Measurements from ENCODE around the gene CACNA2D3. TPM values are rescaled to one million over a fixed set of nuclear protein-coding genes. Genes with fewer than 3 reads are reported as not detected.

The CACNA2D3 gene
- total RNA-seq, 1 experiment from 2014 or later: not detected

- Histone ChIP-seq H3K9me3 (no peaks in the 10 kb centered on the region), H3K36me3 (ENCODE audit: control insufficient read depth, insufficient read depth, low read length) (no peaks in the 10 kb centered on the region), H3K27me3 (replicated peaks; ENCODE audit: control insufficient read depth, insufficient read depth, low read length) (peaks cover 2% of the 10 kb centered on the region; the same call in 1 of the 2 replicates), H3K4me1 (no peaks in the 10 kb centered on the region), H3K4me3 (ENCODE audit: low read depth, low read length) (no peak overlapping the region)
- intact Hi-C loops (cut with micrococcal nuclease; ENCODE audit: unreplicated experiment): no loop called here
- Mint-ChIP-seq H3K4me3 (ENCODE audit: unreplicated experiment) (no peak overlapping the region), H3K27ac (ENCODE audit: unreplicated experiment) (no peak overlapping the region), H3K27me3 (ENCODE audit: insufficient read depth, unreplicated experiment) (peaks cover 3% of the 10 kb centered on the region), H3K9me3 (ENCODE audit: unreplicated experiment) (no peaks in the 10 kb centered on the region), H3K36me3 (ENCODE audit: insufficient read depth, unreplicated experiment) (no peaks in the 10 kb centered on the region), H3K4me1 (ENCODE audit: low read depth, unreplicated experiment) (no peaks in the 10 kb centered on the region)
- no peak for TF ChIP-seq CTCF (IDR thresholded peaks at IDR 0.05; ENCODE audit: insufficient read depth in 1 of 2, low read depth in 1 of 2, low read length in 1 of 2, severe bottlenecking in 1 of 2, unreplicated experiment in 1 of 2)
- CTCF ChIA-PET: no interaction called here
- no peak for DNase-seq
- POLR2A ChIA-PET: no interaction called here
- BruUV-seq (replicated peaks): no TSS peak
Measured at GRCh38 chr3:54192026-54192425, 69.7 kb downstream of the CACNA2D3 start.

- intact Hi-C loops (cut with micrococcal nuclease; ENCODE audit: unreplicated experiment): no loop called here
- Mint-ChIP-seq H3K27me3 (ENCODE audit: insufficient read depth, unreplicated experiment) (peaks cover 11% of the 10 kb centered on the region), H3K9me3 (ENCODE audit: unreplicated experiment) (no peaks in the 10 kb centered on the region), H3K36me3 (ENCODE audit: insufficient read depth, unreplicated experiment) (no peaks in the 10 kb centered on the region), H3K4me3 (ENCODE audit: unreplicated experiment) (no peak overlapping the region), H3K27ac (ENCODE audit: unreplicated experiment) (no peak overlapping the region), H3K4me1 (ENCODE audit: low read depth, unreplicated experiment) (no peaks in the 10 kb centered on the region)
- ChIA-PET CTCF (no interaction called here), POLR2A (no interaction called here)
- BruUV-seq (replicated peaks): no TSS peak
- Histone ChIP-seq H3K27me3 (replicated peaks; ENCODE audit: control insufficient read depth, insufficient read depth, low read length) (peaks cover 2% of the 10 kb centered on the region; the same call in 1 of the 2 replicates), H3K36me3 (ENCODE audit: control insufficient read depth, insufficient read depth, low read length) (no peaks in the 10 kb centered on the region), H3K4me3 (ENCODE audit: low read depth, low read length) (no peak overlapping the region), H3K4me1 (no peaks in the 10 kb centered on the region), H3K9me3 (no peaks in the 10 kb centered on the region)
- no peak for TF ChIP-seq CTCF (IDR thresholded peaks at IDR 0.05; ENCODE audit: insufficient read depth in 1 of 2, low read depth in 1 of 2, low read length in 1 of 2, severe bottlenecking in 1 of 2, unreplicated experiment in 1 of 2)
- DNase-seq: no peak
Measured at GRCh38 chr3:54193093-54193492, 70.7 kb downstream of the CACNA2D3 start.

DNA sequence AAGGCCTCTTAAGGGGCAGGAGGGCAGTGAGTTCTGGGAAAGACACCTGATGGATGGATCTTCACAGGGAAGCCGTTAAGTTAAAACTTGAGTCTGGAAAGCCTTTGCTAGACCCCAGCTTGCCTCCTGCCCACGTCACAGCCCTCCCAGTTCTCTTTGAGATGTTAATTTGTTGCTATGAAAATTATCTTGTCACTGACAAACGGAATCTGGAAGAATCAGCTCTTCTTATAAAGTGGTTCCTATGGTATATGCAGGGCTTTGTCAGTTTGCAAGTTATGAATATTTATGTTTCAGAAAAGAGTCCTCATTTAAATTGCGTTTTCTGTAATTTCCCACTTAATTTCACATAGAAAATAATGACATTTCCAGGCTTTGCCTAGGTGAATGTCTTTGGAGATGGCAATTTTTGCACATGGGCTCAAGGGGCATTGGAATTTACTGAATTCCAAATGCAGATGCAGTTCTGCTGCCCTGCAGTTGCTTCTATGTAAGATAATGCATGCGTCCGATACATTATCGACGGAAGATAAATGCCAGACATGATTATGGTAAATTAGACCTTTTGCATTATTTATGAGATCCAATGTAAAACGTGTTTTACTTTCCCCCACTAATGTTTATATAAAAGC, 74.1 kb downstream of the CACNA2D3 start:
- ChIA-PET CTCF (no interaction called here), POLR2A (no interaction called here)
- no TSS peak for BruUV-seq (replicated peaks)
- no peaks in the 10 kb centered on the region for H3K36me3 ChIP-seq (ENCODE audit: control insufficient read depth, insufficient read depth, low read length)
- intact Hi-C loops (cut with micrococcal nuclease; ENCODE audit: unreplicated experiment): no loop called here
- Mint-ChIP-seq H3K36me3 (ENCODE audit: insufficient read depth, unreplicated experiment) (no peaks in the 10 kb centered on the region), H3K27me3 (ENCODE audit: insufficient read depth, unreplicated experiment) (peaks cover 15% of the 10 kb centered on the region), H3K4me3 (ENCODE audit: unreplicated experiment) (no peak overlapping the region), H3K27ac (ENCODE audit: unreplicated experiment) (no peak overlapping the region), H3K9me3 (ENCODE audit: unreplicated experiment) (no peaks in the 10 kb centered on the region), H3K4me1 (ENCODE audit: low read depth, unreplicated experiment) (no peaks in the 10 kb centered on the region)
- no peak for DNase-seq
- no peak overlapping the region for H3K4me3 ChIP-seq (ENCODE audit: low read depth, low read length)
- TF ChIP-seq CTCF (IDR thresholded peaks at IDR 0.05; ENCODE audit: insufficient read depth in 1 of 2, low read depth in 1 of 2, low read length in 1 of 2, severe bottlenecking in 1 of 2, unreplicated experiment in 1 of 2): no peak
- peaks cover 2% of the 10 kb centered on the region; the same call in 1 of the 2 replicates for H3K27me3 ChIP-seq (replicated peaks; ENCODE audit: control insufficient read depth, insufficient read depth, low read length)
- H3K9me3 ChIP-seq: no peaks in the 10 kb centered on the region
- H3K4me1 ChIP-seq: no peaks in the 10 kb centered on the region

All from Caco-2 (cell line).